Liver (tissue), 3 donors: Measurements from ENCODE around the gene GPX3.

Source experiments
- EGR1 ChIP-seq, 2 donors: IDR thresholded peaks; 2 replicates each; pipeline ENCODE4 v1.6.1; 2016 to 2018; ENCODE audit warnings: antibody characterized with exemption in 2 of 2, low read depth in 2 of 2
- FOXA1 ChIP-seq: IDR thresholded peaks from 2 replicates; pipeline ENCODE4 v1.6.1; 2016; ENCODE audit warnings: antibody characterized with exemption
- GABPA ChIP-seq, 2 donors: IDR thresholded peaks in 1 of 2; conservative IDR thresholded peaks in 1 of 2; 2 replicates each; pipeline ENCODE4 v1.6.1; 2016; ENCODE audit warnings: antibody characterized with exemption in 2 of 2, mild to moderate bottlenecking in 1 of 2, moderate library complexity in 1 of 2
- HNF4A ChIP-seq, 2 donors: conservative IDR thresholded peaks; 2 replicates each; pipeline ENCODE4 v1.6.1; 2016; ENCODE audit warnings: antibody characterized with exemption in 2 of 2, mild to moderate bottlenecking in 2 of 2
- JUND ChIP-seq, 2 donors: IDR thresholded peaks; 2 replicates each; pipeline ENCODE4 v1.6.1; 2016; ENCODE audit warnings: antibody characterized with exemption in 2 of 2
- RXRA ChIP-seq, 2 donors: IDR thresholded peaks; 2 replicates each; pipeline ENCODE4 v1.6.1; 2017 to 2018; ENCODE audit warnings: antibody characterized with exemption in 2 of 2, mild to moderate bottlenecking in 1 of 2
- SP1 ChIP-seq: IDR thresholded peaks from 2 replicates; pipeline ENCODE4 v1.6.1; 2018; ENCODE audit warnings: antibody characterized with exemption, mild to moderate bottlenecking
- TAF1 ChIP-seq: conservative IDR thresholded peaks from 2 replicates; pipeline ENCODE4 v1.6.1; 2016; ENCODE audit warnings: antibody characterized with exemption, mild to moderate bottlenecking
- TF ChIP-seq, protein P1 (sequence below): fragments of 150-350 bp; IDR thresholded peaks from 2 replicates; pipeline ENCODE4 v1.5.1; 2017; ENCODE audit warnings: improper control_type of control experiment, low read depth, low read length; ENCODE audit not compliant: missing input control
- TF ChIP-seq, protein P2 (sequence below): IDR thresholded peaks from 2 replicates; pipeline ENCODE4 v1.6.1; 2016; ENCODE audit warnings: antibody characterized with exemption
- TF ChIP-seq, protein P3 (sequence below): IDR thresholded peaks from 2 replicates; pipeline ENCODE4 v1.6.1; 2016; ENCODE audit warnings: antibody characterized with exemption
- TF ChIP-seq, protein P4 (sequence below): IDR thresholded peaks from 2 replicates; pipeline ENCODE4 v1.6.1; 2016; ENCODE audit warnings: antibody characterized with exemption, mild to moderate bottlenecking
- donor health status: healthy.
- donor health status: healthy.

DNA sequence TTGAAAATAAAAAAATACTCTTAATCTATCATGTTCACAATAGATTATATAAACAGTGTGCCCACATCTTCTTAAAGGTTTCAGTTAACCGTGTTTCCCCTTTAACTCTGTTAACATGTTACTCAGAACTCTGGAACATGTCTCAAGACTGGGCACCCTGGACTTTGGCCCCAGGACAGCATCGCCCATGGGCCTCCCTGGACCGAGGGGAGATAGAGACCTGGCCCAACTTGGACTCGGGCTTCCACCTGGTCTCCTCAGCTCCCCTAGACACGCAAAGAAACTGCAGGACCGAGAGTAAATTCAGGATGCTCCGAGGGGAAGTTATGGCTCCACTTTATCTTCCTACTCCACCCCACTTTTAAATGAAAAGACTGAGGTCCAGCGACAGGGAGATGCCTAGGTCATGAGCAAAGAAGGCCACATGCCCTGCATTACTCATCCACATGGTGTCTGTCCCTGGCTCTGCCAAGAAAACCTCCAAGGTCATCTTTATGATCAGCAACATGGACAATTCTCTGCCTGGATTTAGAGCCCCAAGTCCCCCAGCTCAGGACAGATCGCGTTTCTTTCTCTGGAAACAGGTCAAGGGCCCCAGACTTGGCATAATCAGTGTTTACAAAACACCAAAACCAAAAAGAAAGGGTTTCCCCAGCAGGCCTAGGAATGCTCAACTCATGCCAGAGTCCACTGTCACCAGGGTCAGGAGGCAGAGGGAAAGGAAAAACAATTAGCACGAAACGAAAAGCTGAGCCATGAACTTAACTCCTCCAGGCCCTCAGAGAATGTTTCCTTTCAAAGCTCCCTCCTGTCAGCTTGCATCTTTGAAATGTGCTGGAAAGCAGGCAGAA is 17.4 kb downstream of the GPX3 start:
- TF ChIP-seq, protein P1, sequence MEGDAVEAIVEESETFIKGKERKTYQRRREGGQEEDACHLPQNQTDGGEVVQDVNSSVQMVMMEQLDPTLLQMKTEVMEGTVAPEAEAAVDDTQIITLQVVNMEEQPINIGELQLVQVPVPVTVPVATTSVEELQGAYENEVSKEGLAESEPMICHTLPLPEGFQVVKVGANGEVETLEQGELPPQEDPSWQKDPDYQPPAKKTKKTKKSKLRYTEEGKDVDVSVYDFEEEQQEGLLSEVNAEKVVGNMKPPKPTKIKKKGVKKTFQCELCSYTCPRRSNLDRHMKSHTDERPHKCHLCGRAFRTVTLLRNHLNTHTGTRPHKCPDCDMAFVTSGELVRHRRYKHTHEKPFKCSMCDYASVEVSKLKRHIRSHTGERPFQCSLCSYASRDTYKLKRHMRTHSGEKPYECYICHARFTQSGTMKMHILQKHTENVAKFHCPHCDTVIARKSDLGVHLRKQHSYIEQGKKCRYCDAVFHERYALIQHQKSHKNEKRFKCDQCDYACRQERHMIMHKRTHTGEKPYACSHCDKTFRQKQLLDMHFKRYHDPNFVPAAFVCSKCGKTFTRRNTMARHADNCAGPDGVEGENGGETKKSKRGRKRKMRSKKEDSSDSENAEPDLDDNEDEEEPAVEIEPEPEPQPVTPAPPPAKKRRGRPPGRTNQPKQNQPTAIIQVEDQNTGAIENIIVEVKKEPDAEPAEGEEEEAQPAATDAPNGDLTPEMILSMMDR, result no peak
- TF ChIP-seq, protein P2, sequence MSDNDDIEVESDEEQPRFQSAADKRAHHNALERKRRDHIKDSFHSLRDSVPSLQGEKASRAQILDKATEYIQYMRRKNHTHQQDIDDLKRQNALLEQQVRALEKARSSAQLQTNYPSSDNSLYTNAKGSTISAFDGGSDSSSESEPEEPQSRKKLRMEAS, result peak; percentile 77
- TF ChIP-seq GABPA (IDR thresholded peaks at IDR 0.05 in 1 of 2, conservative IDR thresholded peaks at IDR 0.05 in 1 of 2) (no peak), SP1 (peak; percentile 93), FOXA1 (peak; percentile 76), RXRA (IDR thresholded peaks at IDR 0.05) (peak; percentile 97 to 98), JUND (IDR thresholded peaks at IDR 0.05) (peak; percentile 60 to 80), TAF1 (no peak), EGR1 (IDR thresholded peaks at IDR 0.05; ENCODE audit: low read depth in 2 of 2) (no peak), HNF4A (conservative IDR thresholded peaks at IDR 0.05) (peak; percentile 90 to 92)
- TF ChIP-seq, protein P3, sequence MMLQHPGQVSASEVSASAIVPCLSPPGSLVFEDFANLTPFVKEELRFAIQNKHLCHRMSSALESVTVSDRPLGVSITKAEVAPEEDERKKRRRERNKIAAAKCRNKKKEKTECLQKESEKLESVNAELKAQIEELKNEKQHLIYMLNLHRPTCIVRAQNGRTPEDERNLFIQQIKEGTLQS, result peak; percentile 38
- TF ChIP-seq, protein P4, sequence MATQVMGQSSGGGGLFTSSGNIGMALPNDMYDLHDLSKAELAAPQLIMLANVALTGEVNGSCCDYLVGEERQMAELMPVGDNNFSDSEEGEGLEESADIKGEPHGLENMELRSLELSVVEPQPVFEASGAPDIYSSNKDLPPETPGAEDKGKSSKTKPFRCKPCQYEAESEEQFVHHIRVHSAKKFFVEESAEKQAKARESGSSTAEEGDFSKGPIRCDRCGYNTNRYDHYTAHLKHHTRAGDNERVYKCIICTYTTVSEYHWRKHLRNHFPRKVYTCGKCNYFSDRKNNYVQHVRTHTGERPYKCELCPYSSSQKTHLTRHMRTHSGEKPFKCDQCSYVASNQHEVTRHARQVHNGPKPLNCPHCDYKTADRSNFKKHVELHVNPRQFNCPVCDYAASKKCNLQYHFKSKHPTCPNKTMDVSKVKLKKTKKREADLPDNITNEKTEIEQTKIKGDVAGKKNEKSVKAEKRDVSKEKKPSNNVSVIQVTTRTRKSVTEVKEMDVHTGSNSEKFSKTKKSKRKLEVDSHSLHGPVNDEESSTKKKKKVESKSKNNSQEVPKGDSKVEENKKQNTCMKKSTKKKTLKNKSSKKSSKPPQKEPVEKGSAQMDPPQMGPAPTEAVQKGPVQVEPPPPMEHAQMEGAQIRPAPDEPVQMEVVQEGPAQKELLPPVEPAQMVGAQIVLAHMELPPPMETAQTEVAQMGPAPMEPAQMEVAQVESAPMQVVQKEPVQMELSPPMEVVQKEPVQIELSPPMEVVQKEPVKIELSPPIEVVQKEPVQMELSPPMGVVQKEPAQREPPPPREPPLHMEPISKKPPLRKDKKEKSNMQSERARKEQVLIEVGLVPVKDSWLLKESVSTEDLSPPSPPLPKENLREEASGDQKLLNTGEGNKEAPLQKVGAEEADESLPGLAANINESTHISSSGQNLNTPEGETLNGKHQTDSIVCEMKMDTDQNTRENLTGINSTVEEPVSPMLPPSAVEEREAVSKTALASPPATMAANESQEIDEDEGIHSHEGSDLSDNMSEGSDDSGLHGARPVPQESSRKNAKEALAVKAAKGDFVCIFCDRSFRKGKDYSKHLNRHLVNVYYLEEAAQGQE, result peak; percentile 75
